ENCODE measurements around the gene NUP93. TPM values are rescaled to one million over a fixed set of nuclear protein-coding genes. Genes with fewer than 3 reads are reported as not detected.

NUP93 gene
- total RNA-seq, 1 donor from 2014 or later: 81.7 TPM

- no peaks in the 10 kb centered on the region for H3K9me3 Mint-ChIP-seq (ENCODE audit: unreplicated experiment)
- no peak for DNase-seq (ENCODE audit: extremely low spot score, unreplicated experiment)
- H3K36me3 Mint-ChIP-seq (ENCODE audit: unreplicated experiment): no peaks in the 10 kb centered on the region
- TF ChIP-seq CTCF (IDR thresholded peaks at IDR 0.05): no peak
- H3K27ac Mint-ChIP-seq (ENCODE audit: unreplicated experiment): no peak overlapping the region
- peaks cover 46% of the 10 kb centered on the region for H3K4me1 Mint-ChIP-seq (ENCODE audit: unreplicated experiment)
- H3K4me3 Mint-ChIP-seq (ENCODE audit: unreplicated experiment): no peak overlapping the region
- H3K27me3 Mint-ChIP-seq (ENCODE audit: unreplicated experiment): no peaks in the 10 kb centered on the region
Measured at GRCh38 chr16:56852968-56853367, 123.0 kb downstream of the NUP93 start.

DNA sequence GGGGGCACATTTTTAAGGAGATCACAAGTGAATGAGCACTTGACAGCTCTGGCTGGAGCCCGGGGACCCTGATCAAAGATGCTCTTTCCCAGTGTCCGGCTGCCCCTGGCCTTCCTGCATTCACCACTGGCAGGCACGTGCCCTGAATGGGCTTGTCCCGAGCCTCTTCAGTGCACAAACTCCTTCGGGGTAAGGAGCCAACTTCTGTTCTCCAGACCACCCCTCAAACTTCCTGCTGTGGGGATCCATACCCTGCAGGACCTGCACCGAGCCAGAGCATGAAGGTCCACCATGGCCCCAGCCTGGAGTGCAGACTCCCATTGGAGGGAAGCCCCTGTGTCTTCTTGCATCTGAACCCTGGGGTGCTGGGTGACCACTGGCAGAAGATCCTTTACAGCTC lies 125.3 kb downstream of the NUP93 start:
- Mint-ChIP-seq H3K4me1 (ENCODE audit: unreplicated experiment) (peaks cover 30% of the 10 kb centered on the region), H3K4me3 (ENCODE audit: unreplicated experiment) (no peak overlapping the region), H3K36me3 (ENCODE audit: unreplicated experiment) (no peaks in the 10 kb centered on the region), H3K27me3 (ENCODE audit: unreplicated experiment) (no peaks in the 10 kb centered on the region), H3K9me3 (ENCODE audit: unreplicated experiment) (no peaks in the 10 kb centered on the region), H3K27ac (ENCODE audit: unreplicated experiment) (no peak overlapping the region)
- DNase-seq (ENCODE audit: extremely low spot score, unreplicated experiment): no peak
- no peak for TF ChIP-seq CTCF (IDR thresholded peaks at IDR 0.05)

DNA sequence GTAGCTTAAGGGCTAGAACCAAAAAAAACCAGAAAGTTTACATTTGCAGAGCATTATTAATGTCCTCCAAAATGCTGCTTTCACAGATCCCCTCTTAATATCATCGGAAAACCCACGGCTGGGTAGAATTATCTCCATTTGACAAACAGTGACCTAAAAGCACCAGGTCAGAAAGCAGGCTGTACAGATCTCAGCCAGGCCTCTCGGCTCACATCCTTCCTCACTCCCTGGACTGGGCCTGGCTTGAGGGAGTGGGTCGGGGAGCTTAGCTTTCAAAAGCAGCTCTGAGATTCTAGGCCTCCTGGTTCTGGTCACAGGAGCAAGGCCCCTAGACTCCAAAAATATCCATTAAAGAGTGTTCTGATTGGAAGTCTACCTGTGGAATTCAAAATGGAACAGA lies 126.0 kb downstream of the NUP93 start:
- Mint-ChIP-seq H3K4me3 (ENCODE audit: unreplicated experiment) (no peak overlapping the region), H3K36me3 (ENCODE audit: unreplicated experiment) (no peaks in the 10 kb centered on the region), H3K27ac (ENCODE audit: unreplicated experiment) (no peak overlapping the region), H3K4me1 (ENCODE audit: unreplicated experiment) (peaks cover 30% of the 10 kb centered on the region), H3K27me3 (ENCODE audit: unreplicated experiment) (no peaks in the 10 kb centered on the region), H3K9me3 (ENCODE audit: unreplicated experiment) (no peaks in the 10 kb centered on the region)
- no peak for DNase-seq (ENCODE audit: extremely low spot score, unreplicated experiment)
- TF ChIP-seq CTCF (IDR thresholded peaks at IDR 0.05): no peak

DNA sequence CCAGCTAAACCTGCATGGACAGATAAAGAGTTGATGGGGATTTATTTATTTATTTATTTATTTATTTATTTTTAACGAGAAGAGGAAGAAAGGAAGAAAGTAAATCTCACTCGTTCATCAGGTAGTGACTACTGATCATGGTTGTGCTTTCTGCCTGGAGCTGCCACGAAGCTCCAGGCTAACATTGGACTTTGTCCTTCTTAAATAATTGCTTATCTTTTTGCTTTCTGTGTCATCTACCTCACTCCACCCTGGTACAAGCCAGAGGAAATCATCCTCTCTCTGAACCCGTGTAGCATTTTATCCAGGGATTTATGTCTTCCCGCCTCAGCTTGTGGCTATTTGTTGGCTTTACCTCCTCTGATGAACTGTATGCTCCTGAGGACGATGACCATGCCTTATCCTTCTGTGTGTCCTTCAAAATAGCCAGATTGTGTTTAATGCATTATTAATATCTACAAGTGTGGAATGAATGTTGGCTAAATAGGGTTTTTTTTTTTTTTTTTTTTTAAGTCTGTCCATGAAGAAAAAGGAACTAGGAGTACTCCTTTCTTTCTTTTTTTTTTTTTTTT lies 127.0 kb downstream of the NUP93 start:
- no peak overlapping the region for H3K27ac Mint-ChIP-seq (ENCODE audit: unreplicated experiment)

DNA sequence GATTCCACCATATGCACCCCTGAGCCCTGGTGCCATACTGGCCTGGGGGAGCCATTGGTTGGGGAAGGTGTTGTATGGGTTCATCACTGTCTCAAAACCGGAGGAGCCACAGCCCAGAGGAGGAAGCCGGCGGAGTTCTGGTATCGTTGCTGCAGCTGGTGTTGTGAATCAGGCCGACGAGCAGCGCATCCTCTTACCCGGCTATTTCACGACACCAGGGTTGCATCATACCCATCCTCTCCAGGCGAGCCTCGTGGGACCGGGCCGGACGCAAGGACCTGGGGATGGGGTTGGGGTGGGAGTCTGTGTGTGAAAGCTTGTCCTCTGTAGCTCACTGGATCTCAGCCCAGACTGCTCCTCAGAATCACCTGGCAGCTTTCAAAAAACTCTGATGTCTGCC lies 128.4 kb downstream of the NUP93 start:
- TF ChIP-seq CTCF (IDR thresholded peaks at IDR 0.05): no peak
- no peak overlapping the region for H3K27ac Mint-ChIP-seq (ENCODE audit: unreplicated experiment)
- peaks cover 35% of the 10 kb centered on the region for H3K4me1 Mint-ChIP-seq (ENCODE audit: unreplicated experiment)
- H3K36me3 Mint-ChIP-seq (ENCODE audit: unreplicated experiment): no peaks in the 10 kb centered on the region
- H3K27me3 Mint-ChIP-seq (ENCODE audit: unreplicated experiment): no peaks in the 10 kb centered on the region
- no peak overlapping the region for H3K4me3 Mint-ChIP-seq (ENCODE audit: unreplicated experiment)
- H3K9me3 Mint-ChIP-seq (ENCODE audit: unreplicated experiment): no peaks in the 10 kb centered on the region
- DNase-seq (ENCODE audit: extremely low spot score, unreplicated experiment): no peak

More for the DNA sequence above, 127.0 kb downstream of the NUP93 start:
- Mint-ChIP-seq H3K4me3 (ENCODE audit: unreplicated experiment) (no peak overlapping the region), H3K4me1 (ENCODE audit: unreplicated experiment) (peaks cover 30% of the 10 kb centered on the region), H3K36me3 (ENCODE audit: unreplicated experiment) (no peaks in the 10 kb centered on the region), H3K9me3 (ENCODE audit: unreplicated experiment) (no peaks in the 10 kb centered on the region), H3K27me3 (ENCODE audit: unreplicated experiment) (no peaks in the 10 kb centered on the region)
- TF ChIP-seq CTCF (IDR thresholded peaks at IDR 0.05): no peak
- no peak for DNase-seq (ENCODE audit: extremely low spot score, unreplicated experiment)
